Measurements from ENCODE around the gene COX4I1. TPM values are rescaled to one million over a fixed set of nuclear protein-coding genes. Genes with fewer than 3 reads are reported as not detected.
A peak's percentile ranks its signal among the peaks of the same experiment; 100 is the strongest.
"Not testable (repeated sequence)": the region's sequence is repeated elsewhere in the genome, so short reads cannot be mapped to it uniquely, and the experiment has no call there.

The COX4I1 gene
- total and polyA plus RNA-seq, 5 experiments from 2014 or later: 750 to 1,344 (median 1,212) TPM

- POLR2A ChIA-PET: no interaction called here
- Mint-ChIP-seq H3K4me3 (peak overlapping the region in 2 of 10 donors; percentile 7 to 55), H3K4me1 (peaks cover 8 to 37% (median 11%) of the 10 kb centered on the region in 4 donors), H3K27ac (peak overlapping the region in 2 of 10 donors; percentile 43 to 69), H3K9me3 (peaks cover 0 to 1% (median 0%) of the 10 kb centered on the region in 9 donors), H3K27me3 (peaks cover 17 to 65% (median 41%) of the 10 kb centered on the region in 5 donors), H3K36me3 (no peaks in the 10 kb centered on the region)
- DNase-seq (peak in 1 of 10 donors; percentile 42), ATAC-seq (peak in 1 of 2 donors; percentile 42)
Measured at GRCh38 chr16:85832570-85833218, 33.2 kb downstream of the COX4I1 start.

GRCh38 chr16:85833219-85833920 lies 33.9 kb downstream of the COX4I1 start:
- Mint-ChIP-seq H3K9me3 (peaks cover 0 to 1% (median 0%) of the 10 kb centered on the region in 9 donors), H3K27me3 (peaks cover 17 to 65% (median 41%) of the 10 kb centered on the region in 5 donors), H3K27ac (peak overlapping the region in 1 of 10 donors; percentile 40), H3K4me3 (no peak overlapping the region), H3K4me1 (peaks cover 8 to 37% (median 11%) of the 10 kb centered on the region in 4 donors), H3K36me3 (no peaks in the 10 kb centered on the region)
- no peak for ATAC-seq
- DNase-seq: no peak
- POLR2A ChIA-PET: no interaction called here

- peaks cover 2 to 26% (median 2%) of the 10 kb centered on the region in 4 donors for H3K4me1 Mint-ChIP-seq
- no peak overlapping the region for H3K4me3 Mint-ChIP-seq
- no peak overlapping the region for H3K27ac Mint-ChIP-seq
- ATAC-seq (no peak), DNase-seq (no peak)
- H3K27me3 Mint-ChIP-seq: peaks cover 16 to 65% (median 42%) of the 10 kb centered on the region in 5 donors
- POLR2A ChIA-PET: interaction anchor here (0.9 kb wide), 1 partner anchor 13 kb away, joined by 3 read pairs; no protein-coding TSS in a partner anchor
- peaks cover 0 to 1% (median 0%) of the 10 kb centered on the region in 9 donors for H3K9me3 Mint-ChIP-seq
- H3K36me3 Mint-ChIP-seq: no peaks in the 10 kb centered on the region
Measured at GRCh38 chr16:85834741-85835140, 35.2 kb downstream of the COX4I1 start.

DNA sequence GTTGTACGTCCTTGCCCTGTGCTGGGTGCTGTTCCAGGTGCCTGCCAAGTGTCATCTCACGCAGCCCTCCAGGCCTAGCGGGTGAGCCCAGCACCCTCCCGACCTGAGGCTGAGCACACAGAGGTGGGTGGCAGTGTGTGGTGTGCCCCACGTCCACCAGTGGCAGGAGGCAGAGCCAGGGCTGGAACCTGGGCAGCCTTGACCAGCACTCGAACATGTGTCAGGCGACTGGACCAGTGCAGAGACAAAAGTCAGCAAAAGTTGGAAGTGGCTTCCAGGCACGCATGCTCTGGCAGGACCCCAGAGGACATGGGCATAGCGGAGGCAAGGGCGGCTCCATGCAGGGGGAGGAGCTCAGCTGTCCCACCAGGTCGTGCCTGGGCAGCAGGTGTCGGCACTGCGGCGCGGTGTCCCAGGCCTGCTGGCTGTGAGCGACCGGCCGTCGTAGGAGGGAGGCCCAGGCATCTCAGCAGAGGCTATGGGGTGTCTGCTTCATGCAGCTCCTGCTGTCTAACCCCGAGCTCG lies 35.8 kb downstream of the COX4I1 start:
- ATAC-seq: no peak
- POLR2A ChIA-PET: interaction anchor here (0.9 kb wide), 1 partner anchor 14 kb away, joined by 3 read pairs; no protein-coding TSS in a partner anchor
- Mint-ChIP-seq H3K9me3 (peaks cover 0 to 1% (median 0%) of the 10 kb centered on the region in 9 donors), H3K27ac (no peak overlapping the region), H3K4me3 (no peak overlapping the region), H3K36me3 (no peaks in the 10 kb centered on the region), H3K27me3 (peaks cover 16 to 68% (median 44%) of the 10 kb centered on the region in 5 donors), H3K4me1 (peaks cover 0 to 23% (median 2%) of the 10 kb centered on the region in 4 donors)
- DNase-seq: no peak

DNA sequence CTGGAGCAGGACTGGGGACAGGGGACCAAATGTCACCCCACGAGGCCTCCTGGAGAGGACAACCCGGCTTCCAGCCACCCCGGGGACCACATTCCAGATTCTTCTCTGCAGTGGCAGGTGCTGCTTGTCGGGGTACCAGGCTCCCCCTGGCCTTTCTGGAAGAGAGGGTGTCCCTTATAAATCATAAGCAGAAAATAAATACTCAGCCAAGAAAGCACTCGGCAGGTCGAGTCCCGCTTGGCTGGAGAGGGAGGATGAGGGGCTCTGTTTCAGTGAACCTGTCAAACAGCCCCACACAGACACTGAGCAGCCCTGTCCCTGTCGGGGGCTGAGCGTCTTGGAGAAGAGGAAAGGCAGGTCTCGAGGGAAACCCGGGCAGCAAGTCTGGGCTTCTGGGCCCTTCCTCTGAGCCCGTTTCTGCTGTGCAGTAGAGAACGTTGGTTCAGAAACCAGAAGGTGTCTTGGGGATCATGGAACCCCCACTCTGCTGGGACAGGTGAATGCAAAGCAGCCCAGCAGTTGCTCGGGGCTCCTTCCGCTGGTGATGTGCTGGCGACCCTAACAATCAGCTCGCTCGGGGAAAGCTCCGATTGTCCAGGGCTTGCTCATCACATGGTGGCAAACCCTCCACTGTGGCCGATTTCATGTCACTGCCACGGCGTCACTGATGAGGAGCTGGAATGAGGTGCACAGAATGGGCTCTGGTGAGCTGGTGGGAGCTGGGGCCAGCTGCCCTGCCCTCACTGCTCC lies 36.6 kb downstream of the COX4I1 start:
- no peak overlapping the region for H3K4me3 Mint-ChIP-seq
- peaks cover 0 to 20% (median 1%) of the 10 kb centered on the region in 4 donors for H3K4me1 Mint-ChIP-seq
- ATAC-seq: no peak
- H3K36me3 Mint-ChIP-seq: no peaks in the 10 kb centered on the region
- no peak for DNase-seq
- peaks cover 0 to 1% (median 0%) of the 10 kb centered on the region in 9 donors for H3K9me3 Mint-ChIP-seq
- H3K27ac Mint-ChIP-seq: no peak overlapping the region
- peaks cover 13 to 60% (median 36%) of the 10 kb centered on the region in 5 donors for H3K27me3 Mint-ChIP-seq
- POLR2A ChIA-PET: no interaction called here

DNA sequence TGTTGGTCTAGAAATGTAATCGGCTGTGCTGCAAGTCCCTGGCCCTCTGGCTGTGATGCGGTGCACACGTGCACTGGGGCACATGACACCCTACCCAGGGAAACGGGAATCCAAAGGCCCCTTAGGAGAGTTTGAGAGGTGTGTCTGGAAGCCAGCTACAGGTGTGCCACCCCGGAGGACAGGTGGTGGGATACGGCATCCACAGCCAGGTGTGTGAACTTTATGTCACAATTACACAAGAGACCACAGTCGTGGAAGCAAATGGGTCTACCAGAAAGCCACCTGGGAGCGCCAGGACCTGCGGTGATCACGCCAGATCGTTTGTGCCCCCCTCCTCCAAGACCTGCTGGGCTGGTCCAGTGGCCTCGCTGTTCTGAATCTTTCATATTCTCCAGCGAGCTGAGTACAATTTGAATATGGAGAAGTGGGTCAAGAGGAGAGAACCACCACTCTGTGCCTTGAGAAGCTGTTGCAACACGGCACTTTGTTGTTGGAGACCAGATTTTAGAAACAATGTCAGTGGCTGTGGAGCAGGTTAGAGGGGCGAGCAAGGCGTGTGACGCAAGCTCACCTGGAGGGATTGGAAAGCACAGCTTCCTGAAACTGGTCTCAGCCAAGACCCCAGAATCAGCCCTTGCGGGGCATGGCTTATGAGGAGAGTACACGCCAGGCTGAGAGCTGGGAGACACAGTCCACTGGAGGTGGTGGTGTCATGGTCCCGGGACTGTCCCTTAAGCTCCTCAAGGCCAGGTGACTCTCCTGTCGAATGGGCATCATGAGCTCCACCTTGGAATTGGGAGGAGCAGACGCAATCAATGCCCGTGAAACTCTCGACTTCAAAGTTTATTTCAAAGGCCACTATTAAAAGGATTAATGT lies 37.4 kb downstream of the COX4I1 start:
- Mint-ChIP-seq H3K36me3 (no peaks in the 10 kb centered on the region), H3K9me3 (peaks cover 0 to 1% (median 0%) of the 10 kb centered on the region in 9 donors)
- POLR2A ChIA-PET: no interaction called here

GRCh38 chr16:85837654-85838053 lies 38.2 kb downstream of the COX4I1 start:
- H3K27ac Mint-ChIP-seq, ATAC-seq, H3K9me3 Mint-ChIP-seq, DNase-seq, POLR2A ChIA-PET, H3K4me3 Mint-ChIP-seq, H3K36me3 Mint-ChIP-seq: not testable (repeated sequence)
- H3K4me1 Mint-ChIP-seq: peaks cover 0 to 10% (median 0%) of the 10 kb centered on the region in 4 donors
- peaks cover 9 to 45% (median 26%) of the 10 kb centered on the region in 5 donors for H3K27me3 Mint-ChIP-seq

More for the DNA sequence above, 37.4 kb downstream of the COX4I1 start:
- no peak overlapping the region for H3K4me3 Mint-ChIP-seq
- ATAC-seq (no peak), DNase-seq (no peak)
- peak overlapping the region in 1 of 10 donors; percentile 50 for H3K27ac Mint-ChIP-seq
- peaks cover 0 to 16% (median 0%) of the 10 kb centered on the region in 4 donors for H3K4me1 Mint-ChIP-seq
- peaks cover 9 to 52% (median 32%) of the 10 kb centered on the region in 5 donors for H3K27me3 Mint-ChIP-seq

DNA sequence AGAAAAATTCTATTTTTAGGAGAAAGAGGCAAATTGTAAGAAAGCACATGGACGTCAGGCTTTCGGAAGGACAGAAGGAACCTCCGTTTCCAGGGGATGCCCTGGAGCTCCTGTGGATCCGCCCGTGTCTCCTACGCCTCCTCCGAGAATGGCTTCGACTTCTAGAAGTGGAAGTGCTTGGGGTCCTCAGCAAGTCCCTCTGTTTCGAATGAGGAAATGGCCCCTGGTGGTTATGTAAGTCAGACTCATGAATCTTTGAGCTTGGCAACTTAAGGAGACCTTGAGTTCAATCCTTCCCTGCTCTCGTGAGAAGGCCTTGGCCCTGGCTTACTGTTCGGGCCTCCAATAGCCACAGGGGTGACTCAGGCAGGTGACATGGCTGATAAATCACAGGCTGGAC lies 38.9 kb downstream of the COX4I1 start:
- Mint-ChIP-seq H3K4me1 (peaks cover 0 to 4% (median 0%) of the 10 kb centered on the region in 4 donors), H3K9me3 (peaks cover 0 to 2% (median 0%) of the 10 kb centered on the region in 9 donors), H3K27me3 (peaks cover 6 to 38% (median 19%) of the 10 kb centered on the region in 5 donors), H3K36me3 (no peaks in the 10 kb centered on the region), H3K27ac (no peak overlapping the region), H3K4me3 (no peak overlapping the region)
- no peak for DNase-seq
- no peak for ATAC-seq
- POLR2A ChIA-PET: no interaction called here

GRCh38 chr16:85838876-85839585 lies 39.5 kb downstream of the COX4I1 start:
- peaks cover 0 to 4% (median 1%) of the 10 kb centered on the region in 4 donors for H3K4me1 Mint-ChIP-seq
- POLR2A ChIA-PET: no interaction called here
- no peak for ATAC-seq
- no peak overlapping the region for H3K27ac Mint-ChIP-seq
- H3K27me3 Mint-ChIP-seq: peaks cover 6 to 37% (median 18%) of the 10 kb centered on the region in 5 donors
- no peak for DNase-seq
- no peaks in the 10 kb centered on the region for H3K36me3 Mint-ChIP-seq
- peaks cover 0 to 2% (median 0%) of the 10 kb centered on the region in 9 donors for H3K9me3 Mint-ChIP-seq
- no peak overlapping the region for H3K4me3 Mint-ChIP-seq

GRCh38 chr16:85839681-85840240 lies 40.3 kb downstream of the COX4I1 start:
- Mint-ChIP-seq H3K36me3 (no peaks in the 10 kb centered on the region), H3K4me3 (no peak overlapping the region), H3K27me3 (peaks cover 7 to 37% (median 18%) of the 10 kb centered on the region in 5 donors), H3K27ac (no peak overlapping the region), H3K4me1 (peaks cover 3 to 8% (median 4%) of the 10 kb centered on the region in 4 donors), H3K9me3 (peaks cover 0 to 2% (median 0%) of the 10 kb centered on the region in 9 donors)
- POLR2A ChIA-PET: no interaction called here
- no peak for ATAC-seq
- DNase-seq: no peak

GRCh38 chr16:85840395-85840794 lies 40.9 kb downstream of the COX4I1 start:
- Mint-ChIP-seq H3K27me3 (peaks cover 10 to 37% (median 18%) of the 10 kb centered on the region in 5 donors), H3K4me3 (no peak overlapping the region), H3K36me3 (no peaks in the 10 kb centered on the region), H3K27ac (no peak overlapping the region), H3K9me3 (peaks cover 0 to 2% (median 0%) of the 10 kb centered on the region in 9 donors), H3K4me1 (peaks cover 7 to 12% (median 7%) of the 10 kb centered on the region in 4 donors)
- DNase-seq (no peak), ATAC-seq (no peak)
- POLR2A ChIA-PET: no interaction called here
